ENCODE data around the gene STARD9. TPM values are rescaled to one million over a fixed set of nuclear protein-coding genes. Genes with fewer than 3 reads are reported as not detected.

The STARD9 gene
- total and polyA plus RNA-seq, 2 of the 13 experiments (the other 11 are each of a cell fraction or from before 2014, with no cell fraction given), result 5.3 to 7.5 TPM

DNA sequence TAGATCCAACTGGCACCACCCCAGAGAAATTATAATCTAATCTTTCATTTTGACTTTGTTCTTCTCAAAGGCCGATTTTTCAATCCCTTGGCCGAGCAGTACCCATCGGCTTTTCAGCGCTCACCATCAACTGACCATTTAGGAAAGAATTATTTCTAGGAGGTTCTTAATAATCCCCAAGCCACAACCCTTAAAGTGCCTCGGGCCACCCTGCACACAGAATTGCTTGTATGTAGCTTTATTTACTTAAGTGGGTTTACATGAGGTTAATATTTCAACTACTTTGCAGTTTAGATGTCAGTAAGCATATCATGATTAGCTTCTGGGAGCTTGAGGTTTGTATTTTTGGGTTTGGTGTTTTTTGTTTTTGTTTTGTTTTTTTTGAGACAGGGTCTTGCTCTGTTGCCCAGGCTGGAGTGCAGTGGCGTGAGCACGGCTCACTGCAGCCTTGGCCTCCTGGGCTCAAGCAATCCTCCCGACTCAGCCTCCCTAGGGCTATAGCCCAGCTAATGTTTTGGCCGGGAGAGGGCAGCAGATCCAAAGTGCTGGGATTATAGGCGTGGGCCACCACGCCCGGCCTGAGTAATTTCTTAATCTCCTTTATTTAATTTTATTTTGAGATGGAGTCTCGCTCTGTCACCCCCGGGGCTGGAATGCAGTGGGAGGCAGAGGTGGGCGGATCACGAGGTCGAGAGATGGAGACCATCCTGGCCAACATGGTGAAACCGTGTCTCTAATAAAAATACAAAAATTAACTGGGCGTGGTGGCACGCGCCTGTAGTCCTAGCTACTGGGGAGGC, 162.3 kb downstream of the STARD9 start (continued):
- TF ChIP-seq ZNF781 (CRISPR knock-in tag; IDR thresholded peaks at IDR 0.05; ENCODE audit: borderline replicate concordance, not compliant biosample characterization) (no peak), SMC3 (IDR thresholded peaks at IDR 0.05; ENCODE audit: low read length) (peak; percentile 40; the same call in 1 of the 2 replicates), FOSL2 (CRISPR knock-in tag; IDR thresholded peaks at IDR 0.05) (peak; percentile 18; the same call in 1 of the 2 replicates), RCOR2 (CRISPR knock-in tag; IDR thresholded peaks at IDR 0.05) (peak; percentile 91), U2AF2 (IDR thresholded peaks at IDR 0.05; ENCODE audit: low read depth, low read length) (no peak), SMYD3 (CRISPR knock-in tag; IDR thresholded peaks at IDR 0.05) (no peak), MIXL1 (CRISPR knock-in tag; IDR thresholded peaks at IDR 0.05) (no peak), KDM2A (CRISPR knock-in tag; IDR thresholded peaks at IDR 0.05; ENCODE audit: borderline replicate concordance, low read depth) (no peak), ZNF30 (CRISPR knock-in tag; IDR thresholded peaks at IDR 0.05) (no peak), ZNF788 (CRISPR knock-in tag; IDR thresholded peaks at IDR 0.05; ENCODE audit: borderline replicate concordance) (no peak), GPN1 (CRISPR knock-in tag; IDR thresholded peaks at IDR 0.05; ENCODE audit: borderline replicate concordance) (no peak), ZNF234 (CRISPR knock-in tag; conservative IDR thresholded peaks at IDR 0.05) (no peak), STAG1 (CRISPR knock-in tag; IDR thresholded peaks at IDR 0.05) (peak; percentile 77), HDAC1 (CRISPR knock-in tag; IDR thresholded peaks at IDR 0.05) (peak; percentile 17), HIVEP1 (CRISPR knock-in tag; IDR thresholded peaks at IDR 0.05) (no peak), ZNF333 (CRISPR knock-in tag; IDR thresholded peaks at IDR 0.05; ENCODE audit: borderline replicate concordance) (no peak), KDM5A (IDR thresholded peaks at IDR 0.05; ENCODE audit: borderline replicate concordance, low read length) (0 out of 2 replicates have a peak, but pooled peaks have one; percentile 21), ZNF772 (CRISPR knock-in tag; IDR thresholded peaks at IDR 0.05) (no peak), ZNF513 (CRISPR knock-in tag; conservative IDR thresholded peaks at IDR 0.05) (no peak), SP1 (IDR thresholded peaks at IDR 0.05) (no peak), SP1 (CRISPR knock-in tag; IDR thresholded peaks at IDR 0.05) (no peak), SAP130 (CRISPR knock-in tag; IDR thresholded peaks at IDR 0.05; ENCODE audit: low read depth) (peak; percentile 9; the same call in 1 of the 2 replicates), ZNF576 (CRISPR knock-in tag; IDR thresholded peaks at IDR 0.05) (no peak), ZNF121 (CRISPR knock-in tag; IDR thresholded peaks at IDR 0.05) (peak; percentile 97), MED1 (CRISPR knock-in tag; IDR thresholded peaks at IDR 0.05) (peak; percentile 15; the same call in 1 of the 2 replicates), SETDB1 (CRISPR knock-in tag; IDR thresholded peaks at IDR 0.05; ENCODE audit: borderline replicate concordance) (no peak)
- TF ChIP-seq, protein P1, sequence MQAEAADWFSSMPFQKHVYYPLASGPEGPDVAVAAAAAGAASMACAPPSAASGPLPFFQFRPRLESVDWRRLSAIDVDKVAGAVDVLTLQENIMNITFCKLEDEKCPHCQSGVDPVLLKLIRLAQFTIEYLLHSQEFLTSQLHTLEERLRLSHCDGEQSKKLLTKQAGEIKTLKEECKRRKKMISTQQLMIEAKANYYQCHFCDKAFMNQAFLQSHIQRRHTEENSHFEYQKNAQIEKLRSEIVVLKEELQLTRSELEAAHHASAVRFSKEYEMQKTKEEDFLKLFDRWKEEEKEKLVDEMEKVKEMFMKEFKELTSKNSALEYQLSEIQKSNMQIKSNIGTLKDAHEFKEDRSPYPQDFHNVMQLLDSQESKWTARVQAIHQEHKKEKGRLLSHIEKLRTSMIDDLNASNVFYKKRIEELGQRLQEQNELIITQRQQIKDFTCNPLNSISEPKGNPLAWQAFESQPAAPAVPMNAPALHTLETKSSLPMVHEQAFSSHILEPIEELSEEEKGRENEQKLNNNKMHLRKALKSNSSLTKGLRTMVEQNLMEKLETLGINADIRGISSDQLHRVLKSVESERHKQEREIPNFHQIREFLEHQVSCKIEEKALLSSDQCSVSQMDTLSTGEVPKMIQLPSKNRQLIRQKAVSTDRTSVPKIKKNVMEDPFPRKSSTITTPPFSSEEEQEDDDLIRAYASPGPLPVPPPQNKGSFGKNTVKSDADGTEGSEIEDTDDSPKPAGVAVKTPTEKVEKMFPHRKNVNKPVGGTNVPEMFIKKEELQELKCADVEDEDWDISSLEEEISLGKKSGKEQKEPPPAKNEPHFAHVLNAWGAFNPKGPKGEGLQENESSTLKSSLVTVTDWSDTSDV (CRISPR knock-in tag; IDR thresholded peaks at IDR 0.05), result no peak
